SK-N-DZ (cell line): Measurements from ENCODE around the gene SLC41A3.

Experiments
- DNase-seq: peaks from one replicate; pipeline ENCODE4 v3.0.0-alpha.2; 2015; ENCODE audit warnings: low spot score

The SLC41A3 gene

DNA sequence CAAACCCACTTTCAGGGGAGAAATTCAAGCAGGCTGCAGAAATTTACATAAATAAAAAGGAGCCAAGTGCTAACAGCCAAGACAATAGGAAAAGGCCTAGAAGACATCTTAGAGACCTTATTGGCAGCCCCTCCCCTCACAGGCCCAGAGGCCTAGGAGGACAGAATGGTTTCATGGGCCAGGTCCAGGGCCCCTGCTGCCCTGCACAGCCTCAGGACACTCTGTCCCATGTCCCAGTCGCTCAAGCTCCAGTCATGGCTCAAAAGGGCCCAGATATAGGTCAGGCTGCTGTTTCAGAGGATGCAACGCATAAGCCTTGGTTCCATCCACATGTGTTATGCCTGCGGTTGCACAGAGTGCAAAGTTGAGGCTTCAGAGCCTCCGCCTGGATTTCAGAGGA, 55.8 kb downstream of the SLC41A3 start:
- DNase-seq = no peak

GRCh38 chr3:126026761-126027160, 57.2 kb downstream of the SLC41A3 start:
- no peak for DNase-seq

- no peak for DNase-seq
Observed at GRCh38 chr3:126026277-126026751, 57.6 kb downstream of the SLC41A3 start.

- no peak for DNase-seq
Observed at GRCh38 chr3:126025862-126026261, 58.1 kb downstream of the SLC41A3 start.

GRCh38 chr3:126025116-126025729, 58.7 kb downstream of the SLC41A3 start:
- DNase-seq = no peak

DNA sequence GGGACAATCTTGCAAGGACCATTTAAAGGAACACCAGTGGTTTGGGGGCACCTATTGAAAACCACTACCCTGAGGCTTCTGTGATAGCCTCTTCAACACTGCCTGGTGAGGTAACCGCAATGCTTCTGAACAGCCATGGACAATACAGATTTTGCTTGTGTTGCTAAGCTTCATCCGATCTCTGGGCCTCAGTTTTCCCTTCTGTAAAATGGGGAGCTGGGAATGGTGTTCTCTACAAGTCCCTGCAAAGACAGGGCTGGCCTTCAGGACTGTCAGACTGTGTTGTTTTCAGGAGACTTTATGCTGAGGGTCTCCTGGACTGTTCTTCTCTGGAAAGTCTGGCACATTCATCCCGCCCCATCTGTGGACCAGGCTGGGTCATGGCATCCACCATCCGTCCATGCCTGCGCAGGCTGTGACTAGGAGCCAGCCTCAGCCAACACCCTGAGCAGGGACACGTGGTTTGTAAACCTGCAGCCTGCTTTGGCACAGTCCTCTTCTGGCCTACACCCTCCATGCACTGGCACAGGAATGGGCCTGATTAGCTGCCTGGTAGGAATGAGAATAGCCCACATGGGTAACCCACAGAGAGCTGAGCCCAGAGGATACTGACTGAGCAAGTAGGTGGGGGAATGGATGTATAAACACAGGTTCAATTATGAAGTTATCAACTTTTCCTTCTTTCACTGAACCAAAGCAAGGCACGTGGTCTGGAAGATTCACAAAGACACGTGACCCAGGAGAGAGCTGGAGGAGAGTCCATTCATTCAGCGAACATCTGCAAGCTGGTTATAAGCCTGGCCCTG, 59.7 kb downstream of the SLC41A3 start:
- no peak for DNase-seq

DNA sequence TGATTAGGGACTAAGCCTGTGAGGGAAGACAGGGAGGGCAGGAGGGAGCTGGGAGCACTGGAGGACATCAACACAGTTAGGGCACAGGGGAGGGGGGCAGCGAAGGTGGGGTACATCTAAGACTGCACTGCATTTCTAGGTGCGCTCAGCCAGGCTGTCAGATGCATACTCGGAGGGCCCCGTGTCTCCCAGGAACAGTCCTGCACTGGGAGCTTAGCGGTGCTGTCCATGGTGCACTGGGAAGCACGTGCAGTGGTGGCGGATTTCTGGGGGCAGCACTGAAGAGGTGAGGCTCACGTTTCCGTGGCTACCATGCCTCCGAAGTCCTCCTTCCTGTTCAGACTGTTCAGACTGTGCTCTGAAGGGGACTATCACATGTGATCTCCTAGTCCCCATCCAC, 60.5 kb downstream of the SLC41A3 start:
- no peak for DNase-seq

DNA sequence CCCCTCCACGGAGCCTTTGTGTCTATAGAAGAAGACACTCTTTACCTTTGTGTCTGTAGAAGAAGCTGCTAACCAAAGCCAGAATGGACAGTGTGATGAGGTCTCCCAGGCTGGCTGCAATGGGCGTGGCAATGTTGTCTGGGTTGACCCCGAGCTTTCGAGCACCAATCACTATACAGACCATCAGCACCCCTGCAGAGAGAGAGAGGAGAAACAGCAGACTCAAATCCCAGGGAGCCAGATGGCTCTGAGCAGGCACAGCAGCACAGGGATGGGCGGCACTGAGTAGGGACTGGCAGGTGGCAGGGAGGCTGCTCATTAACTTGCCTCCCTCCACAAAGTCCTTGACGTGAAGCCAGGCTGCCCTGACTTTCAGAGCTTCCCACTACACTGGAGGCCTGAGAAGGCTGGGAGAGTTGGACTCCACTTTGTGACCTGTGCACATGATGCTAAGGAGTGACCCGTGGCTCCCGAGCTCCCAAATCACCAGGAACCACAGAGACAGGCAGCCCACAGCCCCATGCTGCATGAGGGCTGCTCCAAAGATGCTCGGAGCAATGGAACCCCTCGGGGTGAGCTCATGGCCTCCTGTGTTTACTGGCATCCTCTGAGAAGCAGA, 61.1 kb downstream of the SLC41A3 start:
- DNase-seq = no peak

DNA sequence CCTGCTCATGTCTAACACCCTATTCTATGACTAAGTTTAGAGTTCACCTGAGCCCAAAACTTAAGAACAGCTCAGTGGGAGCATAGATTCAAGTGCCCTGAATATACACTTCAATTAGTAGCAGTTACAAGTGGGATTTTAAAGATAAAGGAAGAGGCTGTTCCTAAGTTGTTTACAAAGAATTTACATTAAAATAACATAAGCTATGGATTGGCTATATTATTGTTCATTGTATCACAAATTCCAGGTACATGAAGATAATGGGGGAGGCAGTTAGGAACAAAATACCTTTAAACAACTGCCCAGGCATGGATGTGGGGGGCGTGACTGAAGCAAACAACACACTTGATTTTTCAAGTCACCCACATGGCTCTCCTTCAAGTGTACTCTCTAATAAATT, 62.2 kb downstream of the SLC41A3 start:
- no peak for DNase-seq

DNA sequence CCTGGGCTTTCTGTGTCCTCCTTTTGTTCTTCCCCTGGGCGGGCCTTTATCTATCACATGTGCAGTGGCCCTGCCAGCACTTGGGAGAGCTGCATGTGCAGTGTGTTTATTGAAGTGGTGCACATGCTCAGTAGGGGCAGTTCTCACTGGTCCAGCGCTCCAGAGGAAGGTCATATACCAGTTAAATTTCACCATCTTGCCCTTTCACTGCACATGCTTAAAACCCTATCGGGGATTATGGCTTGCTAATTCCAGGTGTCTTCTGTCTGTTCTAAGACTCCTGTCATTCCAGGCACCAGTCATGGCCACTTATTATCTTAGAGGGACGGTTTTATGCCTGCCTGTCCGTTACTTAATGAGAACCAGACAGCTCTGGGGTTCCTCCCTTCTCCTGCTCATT, 62.7 kb downstream of the SLC41A3 start:
- DNase-seq = no peak

GRCh38 chr3:126019683-126020082, 64.2 kb downstream of the SLC41A3 start:
- DNase-seq = no peak

DNA sequence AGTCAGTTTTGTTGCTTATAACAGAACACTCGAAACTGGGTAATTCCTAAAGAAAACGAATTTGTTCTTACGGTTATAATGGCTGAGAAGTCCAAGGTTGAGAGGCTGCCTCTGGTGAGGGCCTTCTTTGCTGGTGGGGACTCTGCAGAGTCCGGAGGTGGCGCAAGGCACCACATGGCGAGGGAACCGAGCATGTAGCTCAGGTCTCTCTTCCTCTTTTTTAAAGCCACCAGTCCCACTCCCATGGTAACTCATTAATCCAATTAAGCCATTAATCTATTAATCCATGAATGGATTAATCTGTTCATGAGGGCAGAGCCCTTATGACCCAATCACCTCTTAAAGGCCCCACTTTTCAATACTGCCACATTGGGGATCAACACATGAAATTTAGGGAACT, 64.9 kb downstream of the SLC41A3 start:
- no peak for DNase-seq

DNA sequence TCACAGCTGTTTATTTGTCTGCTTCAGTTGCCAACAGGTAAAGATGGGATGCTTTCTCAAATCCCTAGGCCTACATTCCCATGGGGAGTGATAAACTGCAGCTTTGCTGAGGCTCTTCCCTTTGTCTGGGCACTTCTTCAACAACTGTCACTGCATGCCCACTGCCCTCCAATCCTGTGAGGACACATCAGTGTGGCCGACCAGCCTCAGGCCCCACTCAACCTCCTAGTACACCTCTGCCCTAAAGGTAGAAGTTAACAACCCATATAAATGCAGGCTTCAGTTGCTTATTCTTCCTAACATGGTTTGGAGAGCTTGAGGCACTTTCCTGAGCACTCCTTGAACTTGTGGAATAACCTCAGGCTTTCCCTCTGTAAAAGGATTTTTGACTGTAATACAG, 65.4 kb downstream of the SLC41A3 start:
- no peak for DNase-seq

- no peak for DNase-seq
Observed at GRCh38 chr3:126017362-126017761, 66.6 kb downstream of the SLC41A3 start.

- DNase-seq = no peak
Observed at GRCh38 chr3:126016616-126017015, 67.3 kb downstream of the SLC41A3 start.

DNA sequence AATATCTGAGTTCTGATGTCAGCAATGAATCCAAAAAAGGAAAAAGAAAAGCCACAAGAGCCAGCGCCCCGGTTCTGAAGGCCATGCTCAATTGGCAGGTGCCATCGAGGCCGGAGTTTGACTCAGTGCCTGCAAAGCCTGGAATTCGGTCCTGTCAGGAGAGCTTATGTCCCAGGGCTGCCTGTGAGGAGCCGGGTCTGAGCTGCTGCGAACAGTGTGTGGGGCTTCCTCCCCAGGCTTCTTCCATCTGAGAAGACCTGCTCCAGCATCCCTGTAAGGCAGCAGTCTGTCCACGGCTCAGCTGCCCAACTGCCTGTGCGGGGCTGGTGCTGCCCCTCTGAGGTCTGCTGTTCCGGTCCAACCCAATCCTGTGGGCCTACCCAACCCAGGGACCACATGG, 68.8 kb downstream of the SLC41A3 start:
- no peak for DNase-seq

DNA sequence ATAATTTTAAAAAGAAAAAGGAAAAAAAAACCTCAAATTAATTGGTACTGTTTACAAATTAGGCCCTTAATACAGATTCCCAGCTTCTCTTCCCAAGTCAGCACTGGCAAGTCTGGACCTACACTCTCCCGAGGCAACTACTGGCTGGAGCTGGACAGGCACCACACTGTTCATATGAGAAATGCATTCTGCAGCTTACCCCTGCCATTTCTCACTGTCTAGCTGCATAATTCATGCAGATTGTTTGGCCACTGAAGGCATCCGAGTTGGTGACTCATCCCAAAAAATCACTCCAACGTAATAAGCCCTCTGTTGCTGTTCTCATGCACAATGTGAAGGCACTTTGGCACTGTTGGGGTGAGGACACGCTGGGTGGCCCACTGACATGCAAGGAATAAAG, 69.7 kb downstream of the SLC41A3 start:
- DNase-seq = no peak

DNA sequence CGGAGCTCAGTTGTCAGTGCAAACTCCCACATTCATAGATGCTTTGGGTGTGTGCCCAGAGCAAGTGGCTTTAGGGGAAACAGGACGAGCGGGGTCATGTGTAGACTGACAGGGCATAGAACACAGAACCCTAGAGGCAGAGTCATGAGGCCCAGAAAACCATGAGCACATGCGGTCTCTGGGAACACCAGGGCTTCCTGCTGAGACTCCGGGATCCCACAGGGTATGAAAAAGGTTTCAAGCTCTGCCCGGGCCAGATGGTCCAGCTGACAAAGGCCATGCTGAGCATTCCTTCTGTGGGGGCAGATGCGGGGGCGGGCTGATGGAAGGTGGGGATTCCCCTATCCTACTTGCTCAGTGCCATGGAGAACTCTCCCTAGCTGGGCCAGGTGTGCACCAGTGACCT, 70.2 kb downstream of the SLC41A3 start:
- no peak for DNase-seq

DNA sequence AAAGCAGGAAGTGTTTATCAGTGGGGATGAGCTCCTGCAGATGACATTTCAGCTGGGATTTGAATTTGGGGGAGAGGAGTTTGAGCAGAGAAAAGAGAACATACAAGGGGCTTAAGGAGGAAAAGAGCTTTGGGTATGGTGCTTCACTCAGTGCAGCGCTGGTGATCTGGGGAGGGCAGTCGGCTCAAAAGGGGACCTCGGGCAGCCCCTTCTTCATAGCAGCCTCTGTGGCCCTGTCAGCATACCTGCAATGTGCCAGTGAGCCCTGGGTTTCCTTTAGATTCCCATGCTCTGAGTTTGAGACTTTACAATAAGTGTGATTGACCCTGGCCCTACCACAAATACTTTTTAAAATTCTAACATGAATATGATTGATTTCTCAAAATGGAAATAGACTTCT, 74.7 kb downstream of the SLC41A3 start:
- no peak for DNase-seq

DNA sequence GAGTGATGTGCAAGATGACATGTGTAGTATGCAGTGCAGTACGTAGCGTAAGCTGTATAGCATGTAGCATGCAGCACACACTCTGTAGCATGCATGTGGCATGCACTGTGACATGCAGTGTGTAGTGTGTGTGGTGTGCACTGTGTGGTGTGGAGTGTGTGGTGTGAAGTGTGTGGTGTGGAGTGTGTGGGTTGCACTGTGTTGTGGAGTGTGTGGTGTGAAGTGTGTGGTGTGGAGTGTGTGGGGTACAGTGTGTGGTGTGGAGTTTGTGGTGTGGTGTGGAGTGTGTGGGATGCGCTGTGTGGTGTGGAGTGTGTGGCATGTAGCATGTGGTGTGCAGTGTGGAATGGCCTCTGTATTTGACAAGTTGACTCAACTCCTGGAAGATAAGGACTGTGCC, 75.7 kb downstream of the SLC41A3 start:
- DNase-seq = no peak

- DNase-seq = no peak
Observed at GRCh38 chr3:126005951-126006350, 78.0 kb downstream of the SLC41A3 start.

- DNase-seq = no peak
Observed at GRCh38 chr3:126004692-126005091, 79.2 kb downstream of the SLC41A3 start.

GRCh38 chr3:126004217-126004616, 79.7 kb downstream of the SLC41A3 start:
- no peak for DNase-seq
